Mucosa of descending colon (tissue), 3 donors: ENCODE results near the gene MBD3. TPM values are rescaled to one million over a fixed set of nuclear protein-coding genes. Genes with fewer than 3 reads are reported as not detected.

Experiments
- ATAC-seq: fragments of 200-7000 bp; cut with Tn5 transposase; one replicate; pipeline ENCODE4 v1.9.1; 2020; ENCODE audit warnings: mild to moderate bottlenecking, moderate library complexity
- DNase-seq, 3 donors: peaks; one replicate each; pipeline ENCODE4 v3.0.0-alpha.2; 2020
- H3K36me3 ChIP-seq: fragments of 200-600 bp; one replicate; pipeline ENCODE4 v1.8.0; 2021; ENCODE audit warnings: low read depth, mild to moderate bottlenecking
- H3K4me1 ChIP-seq: fragments of 200-600 bp; one replicate; pipeline ENCODE4 v1.8.0; 2021; ENCODE audit warnings: low read depth, mild to moderate bottlenecking
- H3K4me3 ChIP-seq: fragments of 200-600 bp; one replicate; pipeline ENCODE4 v1.8.0; 2021; ENCODE audit warnings: mild to moderate bottlenecking
- H3K9me3 ChIP-seq: fragments of 200-600 bp; one replicate; pipeline ENCODE4 v1.8.0; 2021; ENCODE audit warnings: mild to moderate bottlenecking
- intact Hi-C, 2 donors: fragments of 100-400 bp; cut with DNase I in 1 of 2; cut with micrococcal nuclease in 1 of 2; formaldehyde crosslinking; loops; one replicate each; pipeline versions ENCODE4 v1.11.0 to v1.11.1; 2022; cut with DNase I, micrococcal nuclease
- total RNA-seq, 3 donors: library from RNA; stranded (reverse); fragmentation: NEBNext Ultra II Directional in 2 of 3; extraction: Animal tissue kit (Norgen Biotek cat#: 25700) in 2 of 3; gene quantifications; one replicate each; pipeline versions ENCODE4 v1.2.1 to v1.2.4, GENCODE V29; 2021 to 2023
- TF ChIP-seq, protein P1 (sequence below): fragments of 200-600 bp; IDR thresholded peaks from one replicate; pipeline ENCODE4 v1.8.0; 2022; ENCODE audit warnings: antibody characterized with exemption, mild to moderate bottlenecking
- donor health status: DM: no; HTN: no; CAD: no; lungs with moderate emphysema.
- donor health status: DM: no; HTN: no; CAD: no.
- donor health status: DM: no; HTN: yes; CAD: no.

The MBD3 gene
- total RNA-seq, 3 donors from 2014 or later: 54.1 to 78.2 (median 54.2) TPM

DNA sequence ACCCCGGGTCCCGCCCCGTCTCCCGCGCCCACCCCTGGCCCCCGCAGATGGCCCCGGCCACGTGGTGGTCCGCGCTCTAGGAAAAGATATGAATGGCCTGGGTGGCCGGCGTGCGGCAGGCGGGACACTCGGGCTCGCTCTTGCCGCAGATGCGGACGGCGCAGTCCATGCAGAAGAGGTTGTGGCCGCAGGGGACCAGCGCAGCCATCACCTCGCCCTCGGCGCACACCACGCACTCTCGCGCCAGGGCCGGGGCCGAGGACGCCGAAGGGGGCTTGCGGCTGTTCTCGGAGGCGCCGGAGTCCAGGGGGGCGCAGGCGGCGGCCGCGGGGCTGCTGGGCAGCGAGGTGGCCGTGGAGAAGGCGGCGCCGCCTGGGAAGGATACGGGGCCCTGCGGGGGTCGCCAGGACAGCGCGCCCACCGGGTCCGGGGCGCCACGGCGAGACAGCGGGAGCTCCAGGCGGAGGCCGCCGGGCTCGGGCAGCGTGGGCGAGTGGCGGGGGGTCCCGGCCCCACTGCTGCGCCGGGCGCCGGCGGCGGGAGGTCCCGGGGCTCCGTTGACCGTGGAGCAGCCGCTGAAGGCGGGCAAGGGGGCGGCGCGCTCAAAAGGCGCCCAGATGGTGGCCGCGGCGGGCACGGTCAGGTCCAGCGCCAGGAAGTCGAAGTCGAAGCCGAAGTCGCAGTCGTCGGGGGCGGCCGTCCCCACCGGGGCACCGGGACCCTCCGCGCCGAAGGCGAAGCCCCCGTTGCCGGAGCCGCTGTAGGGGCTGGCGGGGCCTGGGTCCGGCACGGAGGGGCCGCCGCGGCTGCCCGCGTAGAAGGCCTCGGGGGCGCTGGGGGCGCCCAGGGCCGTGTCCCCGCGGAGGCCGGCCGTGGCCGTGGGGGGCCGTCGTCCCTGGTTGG lies 36.9 kb downstream of the MBD3 start:
- Histone ChIP-seq H3K36me3 (no peaks in the 10 kb centered on the region), H3K4me1 (no peaks in the 10 kb centered on the region), H3K4me3 (no peak overlapping the region), H3K9me3 (no peaks in the 10 kb centered on the region)
- TF ChIP-seq, protein P1, sequence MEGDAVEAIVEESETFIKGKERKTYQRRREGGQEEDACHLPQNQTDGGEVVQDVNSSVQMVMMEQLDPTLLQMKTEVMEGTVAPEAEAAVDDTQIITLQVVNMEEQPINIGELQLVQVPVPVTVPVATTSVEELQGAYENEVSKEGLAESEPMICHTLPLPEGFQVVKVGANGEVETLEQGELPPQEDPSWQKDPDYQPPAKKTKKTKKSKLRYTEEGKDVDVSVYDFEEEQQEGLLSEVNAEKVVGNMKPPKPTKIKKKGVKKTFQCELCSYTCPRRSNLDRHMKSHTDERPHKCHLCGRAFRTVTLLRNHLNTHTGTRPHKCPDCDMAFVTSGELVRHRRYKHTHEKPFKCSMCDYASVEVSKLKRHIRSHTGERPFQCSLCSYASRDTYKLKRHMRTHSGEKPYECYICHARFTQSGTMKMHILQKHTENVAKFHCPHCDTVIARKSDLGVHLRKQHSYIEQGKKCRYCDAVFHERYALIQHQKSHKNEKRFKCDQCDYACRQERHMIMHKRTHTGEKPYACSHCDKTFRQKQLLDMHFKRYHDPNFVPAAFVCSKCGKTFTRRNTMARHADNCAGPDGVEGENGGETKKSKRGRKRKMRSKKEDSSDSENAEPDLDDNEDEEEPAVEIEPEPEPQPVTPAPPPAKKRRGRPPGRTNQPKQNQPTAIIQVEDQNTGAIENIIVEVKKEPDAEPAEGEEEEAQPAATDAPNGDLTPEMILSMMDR: no peak
- intact Hi-C loops: no loop called here
- no peak for ATAC-seq
- DNase-seq: no peak

DNA sequence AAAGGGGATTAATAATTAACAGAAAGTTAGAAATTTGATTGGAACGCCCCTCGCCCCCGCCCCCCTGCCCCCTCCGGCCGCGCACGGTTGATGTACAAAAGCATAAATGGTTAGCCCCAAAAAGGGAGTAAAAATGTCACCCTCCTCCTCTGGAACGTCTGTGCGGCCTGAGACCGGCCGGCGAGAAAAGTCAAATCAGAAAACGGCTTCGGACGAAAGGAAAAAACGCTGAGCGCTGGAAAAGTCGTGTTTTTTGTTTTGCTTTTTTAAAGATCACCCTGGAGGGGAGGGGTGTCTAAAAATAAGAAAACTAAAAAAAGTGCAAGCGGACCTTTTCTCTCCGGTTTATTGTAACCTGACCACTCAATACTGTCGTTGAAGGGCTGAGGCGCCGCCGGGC lies 37.7 kb downstream of the MBD3 start:
- no peak for ATAC-seq
- Histone ChIP-seq H3K4me3 (no peak overlapping the region), H3K9me3 (no peaks in the 10 kb centered on the region), H3K4me1 (no peaks in the 10 kb centered on the region), H3K36me3 (no peaks in the 10 kb centered on the region)
- DNase-seq: no peak
- TF ChIP-seq, protein P1: no peak
- intact Hi-C loops: no loop called here

DNA sequence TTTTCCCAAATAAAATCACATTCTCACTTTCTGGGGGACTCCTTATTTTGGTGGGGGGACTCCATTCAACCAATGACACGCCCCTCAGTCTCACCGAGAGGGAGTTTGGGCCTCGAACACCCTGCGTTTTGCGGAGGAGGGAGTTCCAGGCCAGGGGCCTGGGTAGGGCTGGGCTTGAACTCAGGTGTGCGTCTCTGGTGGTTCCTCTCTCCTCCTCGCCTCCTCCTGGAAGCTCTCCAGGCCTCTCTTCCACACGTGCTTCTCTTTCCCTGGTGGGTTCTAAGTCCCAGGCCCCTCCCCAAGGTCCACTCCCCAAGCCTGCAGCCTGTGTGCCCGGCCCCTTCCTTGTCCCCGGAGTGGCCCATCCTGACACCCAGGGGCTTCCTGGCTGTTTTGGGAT lies 39.2 kb downstream of the MBD3 start:
- no peak for ATAC-seq
- intact Hi-C loops: no loop called here
- Histone ChIP-seq H3K4me1 (no peaks in the 10 kb centered on the region), H3K36me3 (no peaks in the 10 kb centered on the region), H3K4me3 (no peak overlapping the region), H3K9me3 (no peaks in the 10 kb centered on the region)
- DNase-seq: no peak
- TF ChIP-seq, protein P1: no peak

DNA sequence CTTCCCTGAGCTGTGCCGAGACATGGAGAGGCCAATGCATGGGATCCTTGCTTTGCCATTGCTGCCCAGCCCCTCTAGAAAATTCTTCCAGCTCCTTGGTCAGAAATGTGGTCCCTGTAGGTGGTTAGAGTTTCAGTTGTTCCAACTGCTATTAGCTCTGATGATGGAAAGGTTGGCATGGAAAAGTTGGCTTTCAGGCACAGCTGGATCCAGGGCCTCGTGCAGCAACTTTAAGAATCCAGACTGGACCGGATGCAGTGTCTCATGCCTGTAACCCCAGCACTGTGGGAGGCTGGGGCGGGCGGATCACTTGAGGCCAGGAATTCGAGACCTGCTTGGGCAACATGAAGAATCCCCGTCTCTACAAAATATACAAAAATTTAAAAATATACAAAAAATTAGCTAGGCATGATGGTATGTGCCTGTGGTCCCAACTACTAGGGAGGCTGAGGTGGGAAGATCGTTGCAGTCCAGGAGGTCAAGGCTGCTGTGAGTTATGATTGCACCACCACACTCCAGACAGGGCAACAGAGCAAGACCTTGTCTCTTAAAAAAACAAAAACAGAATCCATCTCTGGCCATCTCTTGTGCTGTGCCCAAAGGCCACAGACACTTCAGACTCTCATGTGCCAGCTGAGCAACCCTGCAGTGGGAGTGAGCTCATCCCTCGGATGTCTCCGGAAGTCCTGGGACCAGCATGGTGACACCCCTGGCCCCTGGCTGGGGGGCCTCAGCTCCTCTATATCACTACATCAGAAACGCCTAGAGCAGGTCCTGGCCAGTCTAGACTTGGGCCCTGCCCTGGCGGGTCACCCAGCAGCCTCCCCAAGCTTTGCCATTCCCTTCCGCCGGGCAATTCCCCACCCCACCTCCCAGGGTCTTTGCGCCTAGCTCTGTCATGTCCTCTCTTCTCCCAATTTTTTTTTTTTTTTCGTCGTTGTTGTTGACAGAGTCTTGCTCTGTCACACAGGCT lies 41.3 kb downstream of the MBD3 start:
- DNase-seq: no peak
- ATAC-seq: no peak
- no peak overlapping the region for H3K4me3 ChIP-seq
- TF ChIP-seq, protein P1: no peak
- H3K4me1 ChIP-seq: no peaks in the 10 kb centered on the region
- no peaks in the 10 kb centered on the region for H3K9me3 ChIP-seq
- H3K36me3 ChIP-seq: no peaks in the 10 kb centered on the region
- intact Hi-C loops: no loop called here

DNA sequence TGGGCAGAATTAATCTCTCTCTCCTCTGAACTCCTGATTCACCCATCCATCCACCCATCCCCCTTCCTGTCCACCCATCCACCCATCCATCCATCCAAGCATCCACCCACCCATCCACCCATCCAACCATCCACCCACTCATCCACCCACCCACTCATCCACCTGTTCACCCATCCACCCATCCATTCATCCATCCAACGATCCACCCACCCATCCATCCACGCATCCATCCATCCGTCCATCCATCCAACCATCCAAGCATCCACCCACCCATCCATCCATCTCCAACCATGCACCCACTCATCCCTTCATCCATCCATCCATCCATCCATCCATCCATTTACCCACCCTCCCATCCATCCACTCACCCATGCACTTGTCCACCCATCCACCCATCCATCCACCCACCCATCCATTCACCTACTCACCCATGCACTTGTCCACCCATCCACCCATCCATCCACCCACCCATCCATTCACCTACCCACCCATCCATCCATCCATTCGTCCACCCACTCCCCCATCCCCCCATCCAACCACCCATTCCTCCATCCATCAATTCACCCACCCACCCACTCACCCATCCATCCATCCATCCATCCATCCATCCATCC lies 43.2 kb downstream of the MBD3 start:
- H3K9me3 ChIP-seq: no peaks in the 10 kb centered on the region
- ATAC-seq: no peak
- no peak overlapping the region for H3K4me3 ChIP-seq
- intact Hi-C loops: no loop called here
- no peaks in the 10 kb centered on the region for H3K36me3 ChIP-seq
- TF ChIP-seq, protein P1: no peak
- no peaks in the 10 kb centered on the region for H3K4me1 ChIP-seq
- DNase-seq: no peak
